Tibial nerve (tissue), 4 donors: Measurements from ENCODE around the gene KMT2B. TPM values are rescaled to one million over a fixed set of nuclear protein-coding genes. Genes with fewer than 3 reads are reported as not detected.

Source experiments
- DNase-seq, 2 donors: peaks; one replicate each; pipeline ENCODE4 v3.0.0-alpha.2; 2019; ENCODE audit warnings: low spot score in 2 of 2
- H3K27ac ChIP-seq, 4 donors: fragments of 200-600 bp; sonication (generic) in 3 of 4; one replicate each; pipeline ENCODE4 v1.5.1; 2017 to 2019; ENCODE audit warnings: mild to moderate bottlenecking in 1 of 4
- H3K27me3 ChIP-seq, 2 donors: fragments of 200-600 bp; sonication (generic) in 1 of 2; one replicate each; pipeline versions ENCODE4 v1.5.1 to v1.6.0; 2017 to 2019
- H3K36me3 ChIP-seq, 3 donors: fragments of 200-600 bp; sonication (generic); one replicate each; pipeline ENCODE4 v1.5.1; 2018 to 2019
- H3K4me1 ChIP-seq, 4 donors: fragments of 200-600 bp; sonication (generic) in 3 of 4; one replicate each; pipeline ENCODE4 v1.5.1; 2017 to 2019
- H3K4me3 ChIP-seq, 4 donors: fragments of 200-600 bp; sonication (generic) in 3 of 4; one replicate each; pipeline ENCODE4 v1.5.1; 2017 to 2019; ENCODE audit warnings: mild to moderate bottlenecking in 1 of 4, moderate library complexity in 1 of 4
- H3K9me3 ChIP-seq, 4 donors: fragments of 200-600 bp; sonication (generic) in 3 of 4; one replicate each; pipeline ENCODE4 v1.5.1; 2017 to 2019
- CTCF ChIP-seq, 5 experiments: fragments of 200-600 bp in 3 of 5; fragments of 450-650 bp in 2 of 5; sonication (generic) in 3 of 5; IDR thresholded peaks; one replicate each; pipeline ENCODE4 v1.5.1; 2016 to 2019; ENCODE audit warnings: antibody characterized with exemption in 5 of 5, mild to moderate bottlenecking in 3 of 5, moderate library complexity in 2 of 5
- EP300 ChIP-seq, 2 donors: sonication (generic); formaldehyde crosslinking; IDR thresholded peaks; one replicate each; pipeline ENCODE4 v1.6.1; 2017; ENCODE audit warnings: antibody characterized with exemption in 2 of 2, mild to moderate bottlenecking in 1 of 2
- POLR2A ChIP-seq, 2 donors: fragments of 450-650 bp; IDR thresholded peaks; one replicate each; pipeline ENCODE4 v1.6.1; 2017; ENCODE audit warnings: antibody characterized with exemption in 2 of 2, mild to moderate bottlenecking in 2 of 2, moderate library complexity in 2 of 2
- whole genome bisulfite sequencing, 2 donors: methylation state at CpG; one replicate each; pipeline ENCODE4 v1.1.5; 2018; 5-methylcytosine and 5-hydroxymethylcytosine counted together
- total RNA-seq, 4 donors: library from RNA; depleted of rRNA; stranded (reverse); fragments of >200 nt; gene quantifications; one replicate each; pipeline ENCODE4 v1.1.0, GENCODE V29; 2016

Gene KMT2B
- total RNA-seq, 4 donors from 2014 or later, result 12.9 to 38.7 (median 25.5) TPM

GRCh38 chr19:35702223-35703012, 15.4 kb upstream of the KMT2B start:
- DNase-seq, result peak; percentile 87 to 93
- Histone ChIP-seq H3K36me3 (no peaks in the 10 kb centered on the region), H3K4me1 (peaks cover 0 to 16% (median 3%) of the 10 kb centered on the region in 4 donors), H3K4me3 (peak overlapping the region; percentile 44 to 76 (median 62)), H3K27me3 (no peaks in the 10 kb centered on the region), H3K27ac (peak overlapping the region in 2 of 4 donors; percentile 26 to 74), H3K9me3 (no peaks in the 10 kb centered on the region)
- WGBS, 2 donors, result 0 to 2% methylated on average over 37 to 48 of the region's 50 CpGs
- peak in 2 of 5 experiments; percentile 7 to 16 for TF ChIP-seq CTCF (IDR thresholded peaks at IDR 0.05)
- TF ChIP-seq EP300 (IDR thresholded peaks at IDR 0.05), result peak; percentile 15 to 62
- peak in 1 of 2 donors; percentile 25 for TF ChIP-seq POLR2A (IDR thresholded peaks at IDR 0.05)

- no peaks in the 10 kb centered on the region for H3K9me3 ChIP-seq
- WGBS, 2 donors, result 56 to 58% methylated on average over 9 of the region's 9 CpGs
- H3K4me3 ChIP-seq, result no peak overlapping the region
- TF ChIP-seq EP300 (IDR thresholded peaks at IDR 0.05) (no peak), CTCF (IDR thresholded peaks at IDR 0.05) (no peak), POLR2A (IDR thresholded peaks at IDR 0.05) (no peak)
- H3K36me3 ChIP-seq, result no peaks in the 10 kb centered on the region
- H3K4me1 ChIP-seq, result peaks cover 0 to 16% (median 3%) of the 10 kb centered on the region in 4 donors
- DNase-seq, result no peak
- H3K27ac ChIP-seq, result no peak overlapping the region
- no peaks in the 10 kb centered on the region for H3K27me3 ChIP-seq
Measured at GRCh38 chr19:35703343-35703742, 14.5 kb upstream of the KMT2B start.

- 24 to 29% methylated on average over 22 to 24 of the region's 24 CpGs for WGBS, 2 donors
- H3K9me3 ChIP-seq, result no peaks in the 10 kb centered on the region
- TF ChIP-seq POLR2A (IDR thresholded peaks at IDR 0.05) (no peak), CTCF (IDR thresholded peaks at IDR 0.05) (no peak), EP300 (IDR thresholded peaks at IDR 0.05) (no peak)
Measured at GRCh38 chr19:35704218-35704617, 13.6 kb upstream of the KMT2B start, which contains the start of gene ZBTB32. Gene ZBTB32 (plus strand): TSS chr19:35704558. CDS start chr19:35714627, 10,069 bp downstream.

GRCh38 chr19:35708391-35708790, 9.4 kb upstream of the KMT2B start:
- Histone ChIP-seq H3K9me3 (no peaks in the 10 kb centered on the region), H3K27ac (no peak overlapping the region), H3K27me3 (no peaks in the 10 kb centered on the region), H3K4me1 (no peaks in the 10 kb centered on the region), H3K36me3 (no peaks in the 10 kb centered on the region), H3K4me3 (no peak overlapping the region)
- DNase-seq, result no peak
- 100% methylated on average over 1 of the region's 1 CpG for WGBS, 2 donors
- TF ChIP-seq POLR2A (IDR thresholded peaks at IDR 0.05) (no peak), EP300 (IDR thresholded peaks at IDR 0.05) (no peak), CTCF (IDR thresholded peaks at IDR 0.05) (no peak)

More at GRCh38 chr19:35704218-35704617, 13.6 kb upstream of the KMT2B start, which contains the start of gene ZBTB32:
- no peak for DNase-seq
- peaks cover 0 to 16% (median 3%) of the 10 kb centered on the region in 4 donors for H3K4me1 ChIP-seq
- H3K27ac ChIP-seq, result no peak within 1 kb of the TSS
- H3K27me3 ChIP-seq, result no peaks in the 10 kb centered on the region
- no peak within 1 kb of the TSS for H3K4me3 ChIP-seq
- no peaks in the 10 kb centered on the region for H3K36me3 ChIP-seq
